Measurements from ENCODE around the gene PRKCE. TPM values are rescaled to one million over a fixed set of nuclear protein-coding genes. Genes with fewer than 3 reads are reported as not detected.

The PRKCE gene
- total and polyA plus RNA-seq, 2 experiments from 2014 or later: 0.94 to 1.2 TPM

- Histone ChIP-seq H3K79me2 (replicated peaks; ENCODE audit: insufficient read depth) (no peaks in the 10 kb centered on the region), H3K4me1 (ENCODE audit: insufficient read depth) (no peaks in the 10 kb centered on the region), H3F3A (replicated peaks; ENCODE audit: low read depth) (no peaks in the 10 kb centered on the region), H3K27me3 (ENCODE audit: insufficient read depth) (no peaks in the 10 kb centered on the region), H4K20me1 (replicated peaks; ENCODE audit: insufficient read depth) (no peaks in the 10 kb centered on the region), H3K9me2 (ENCODE audit: insufficient read depth) (no peaks in the 10 kb centered on the region; the same call in 1 of the 2 replicates), H3K4me2 (no peak overlapping the region), H3K27ac (ENCODE audit: low read depth) (no peak overlapping the region), H3K4me3 (no peak overlapping the region), H3K36me3 (ENCODE audit: insufficient read depth) (no peaks in the 10 kb centered on the region), H2AFZ (no peak overlapping the region)
- Mint-ChIP-seq H3K36me3 (ENCODE audit: low read depth) (no peaks in the 10 kb centered on the region), H3K4me3 (no peak overlapping the region), H3K9me3 (no peaks in the 10 kb centered on the region), H3K27me3 (ENCODE audit: insufficient read depth, low read depth, poor library complexity) (peaks cover 7% of the 10 kb centered on the region), H3K4me1 (peaks cover under 1% of the 10 kb centered on the region; the same call in 1 of the 3 replicates), H3K27ac (no peak overlapping the region)
- no peak for TF ChIP-seq EZH2 (IDR thresholded peaks at IDR 0.05; ENCODE audit: low read depth, unreplicated experiment)
- DNase-seq (ENCODE audit: low spot score): no peak
- no peak for ATAC-seq
Observed at GRCh38 chr2:45904946-45905631, 253.6 kb downstream of the PRKCE start.

DNA sequence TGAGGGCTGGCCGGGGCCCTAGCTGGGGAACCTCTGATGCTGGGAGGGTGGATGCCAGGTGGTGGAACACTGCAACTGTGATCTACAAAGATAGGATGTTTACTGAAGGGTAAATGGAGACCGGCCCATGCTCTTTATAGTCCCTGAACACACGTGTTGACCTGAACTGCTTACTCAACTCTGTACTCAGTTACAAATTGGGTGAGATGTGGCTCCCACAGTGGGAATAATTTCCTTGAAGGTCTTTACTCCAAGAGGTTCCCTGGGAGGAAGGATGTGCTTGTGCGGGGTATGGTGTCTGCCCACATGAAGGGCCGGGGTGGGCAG, 254.1 kb downstream of the PRKCE start:
- no peak overlapping the region for H3K27ac ChIP-seq (ENCODE audit: low read depth)
- H3K27ac Mint-ChIP-seq: no peak overlapping the region
- no peaks in the 10 kb centered on the region; the same call in 1 of the 2 replicates for H3K9me2 ChIP-seq (ENCODE audit: insufficient read depth)
- H3K4me3 ChIP-seq: no peak overlapping the region
- H3K27me3 ChIP-seq (ENCODE audit: insufficient read depth): no peaks in the 10 kb centered on the region
- no peaks in the 10 kb centered on the region for H4K20me1 ChIP-seq (replicated peaks; ENCODE audit: insufficient read depth)
- no peaks in the 10 kb centered on the region for H3K4me1 ChIP-seq (ENCODE audit: insufficient read depth)
- H3K4me3 Mint-ChIP-seq: no peak overlapping the region
- no peak overlapping the region for H3K4me2 ChIP-seq
- no peaks in the 10 kb centered on the region for H3K36me3 ChIP-seq (ENCODE audit: insufficient read depth)
- no peak overlapping the region for H2AFZ ChIP-seq
- DNase-seq (ENCODE audit: low spot score) (no peak), ATAC-seq (no peak)
- peaks cover 6% of the 10 kb centered on the region; the same call in 1 of the 3 replicates for H3K4me1 Mint-ChIP-seq
- H3K9me3 Mint-ChIP-seq: no peaks in the 10 kb centered on the region
- H3K79me2 ChIP-seq (replicated peaks; ENCODE audit: insufficient read depth): no peaks in the 10 kb centered on the region
- no peaks in the 10 kb centered on the region for H3K36me3 Mint-ChIP-seq (ENCODE audit: low read depth)
- H3K27me3 Mint-ChIP-seq (ENCODE audit: insufficient read depth, low read depth, poor library complexity): peaks cover 7% of the 10 kb centered on the region
- H3F3A ChIP-seq (replicated peaks; ENCODE audit: low read depth): no peaks in the 10 kb centered on the region
- no peak for TF ChIP-seq EZH2 (IDR thresholded peaks at IDR 0.05; ENCODE audit: low read depth, unreplicated experiment)
- no peak for TF ChIP-seq EZH2phosphoT487 (IDR thresholded peaks at IDR 0.05; ENCODE audit: unreplicated experiment)
- TF ChIP-seq, protein P1, sequence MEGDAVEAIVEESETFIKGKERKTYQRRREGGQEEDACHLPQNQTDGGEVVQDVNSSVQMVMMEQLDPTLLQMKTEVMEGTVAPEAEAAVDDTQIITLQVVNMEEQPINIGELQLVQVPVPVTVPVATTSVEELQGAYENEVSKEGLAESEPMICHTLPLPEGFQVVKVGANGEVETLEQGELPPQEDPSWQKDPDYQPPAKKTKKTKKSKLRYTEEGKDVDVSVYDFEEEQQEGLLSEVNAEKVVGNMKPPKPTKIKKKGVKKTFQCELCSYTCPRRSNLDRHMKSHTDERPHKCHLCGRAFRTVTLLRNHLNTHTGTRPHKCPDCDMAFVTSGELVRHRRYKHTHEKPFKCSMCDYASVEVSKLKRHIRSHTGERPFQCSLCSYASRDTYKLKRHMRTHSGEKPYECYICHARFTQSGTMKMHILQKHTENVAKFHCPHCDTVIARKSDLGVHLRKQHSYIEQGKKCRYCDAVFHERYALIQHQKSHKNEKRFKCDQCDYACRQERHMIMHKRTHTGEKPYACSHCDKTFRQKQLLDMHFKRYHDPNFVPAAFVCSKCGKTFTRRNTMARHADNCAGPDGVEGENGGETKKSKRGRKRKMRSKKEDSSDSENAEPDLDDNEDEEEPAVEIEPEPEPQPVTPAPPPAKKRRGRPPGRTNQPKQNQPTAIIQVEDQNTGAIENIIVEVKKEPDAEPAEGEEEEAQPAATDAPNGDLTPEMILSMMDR (conservative IDR thresholded peaks at IDR 0.05; ENCODE audit: low read depth in 2 of 2): no peak
- TF ChIP-seq, protein P2, sequence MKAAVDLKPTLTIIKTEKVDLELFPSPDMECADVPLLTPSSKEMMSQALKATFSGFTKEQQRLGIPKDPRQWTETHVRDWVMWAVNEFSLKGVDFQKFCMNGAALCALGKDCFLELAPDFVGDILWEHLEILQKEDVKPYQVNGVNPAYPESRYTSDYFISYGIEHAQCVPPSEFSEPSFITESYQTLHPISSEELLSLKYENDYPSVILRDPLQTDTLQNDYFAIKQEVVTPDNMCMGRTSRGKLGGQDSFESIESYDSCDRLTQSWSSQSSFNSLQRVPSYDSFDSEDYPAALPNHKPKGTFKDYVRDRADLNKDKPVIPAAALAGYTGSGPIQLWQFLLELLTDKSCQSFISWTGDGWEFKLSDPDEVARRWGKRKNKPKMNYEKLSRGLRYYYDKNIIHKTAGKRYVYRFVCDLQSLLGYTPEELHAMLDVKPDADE (IDR thresholded peaks at IDR 0.05): no peak
- no peak for TF ChIP-seq NANOG (IDR thresholded peaks at IDR 0.05; ENCODE audit: borderline replicate concordance)
- no peak for TF ChIP-seq REST (IDR thresholded peaks at IDR 0.05; ENCODE audit: unreplicated experiment)
- TF ChIP-seq STAT1 (IDR thresholded peaks at IDR 0.05; ENCODE audit: unreplicated experiment): no peak
- TF ChIP-seq POLR2AphosphoS5 (IDR thresholded peaks at IDR 0.05; ENCODE audit: low read depth): no peak
- TF ChIP-seq JUNB (IDR thresholded peaks at IDR 0.05; ENCODE audit: unreplicated experiment): no peak
